Type B pancreatic cell (in vitro differentiated cells): ENCODE results near the gene BCAN. TPM values are rescaled to one million over a fixed set of nuclear protein-coding genes. Genes with fewer than 3 reads are reported as not detected.

ENCODE experiments used
- DNase-seq: peaks from one replicate; pipeline ENCODE4 v3.0.0; 2021; ENCODE audit warnings: mixed read lengths; ENCODE audit not compliant: unreplicated experiment; ENCODE audit errors: extremely low spot score
- H3K27ac Mint-ChIP-seq: 2 replicates; pipeline ENCODE4 v1.8.0; 2021; ENCODE audit warnings: mild to moderate bottlenecking, mixed read lengths
- H3K27me3 Mint-ChIP-seq: 2 replicates; pipeline ENCODE4 v1.8.0; 2021; ENCODE audit warnings: mixed read lengths
- H3K36me3 Mint-ChIP-seq: 2 replicates; pipeline ENCODE4 v1.8.0; 2021; ENCODE audit warnings: mixed read lengths
- H3K4me1 Mint-ChIP-seq: one replicate; pipeline ENCODE4 v1.8.0; 2021; ENCODE audit warnings: mixed read lengths; ENCODE audit not compliant: unreplicated experiment
- H3K4me3 Mint-ChIP-seq: 2 replicates; pipeline ENCODE4 v1.8.0; 2021; ENCODE audit warnings: mild to moderate bottlenecking, mixed read lengths
- H3K9me3 Mint-ChIP-seq: 2 replicates; pipeline ENCODE4 v1.8.0; 2021; ENCODE audit warnings: mixed read lengths
- total RNA-seq: library from RNA; stranded (reverse); gene quantifications from 2 replicates; pipeline ENCODE4 v1.2.1, GENCODE V29; 2021; ENCODE audit warnings: low replicate concordance
- TF ChIP-seq, protein P1 (sequence below): fragments of 200-600 bp; sonication (generic); conservative IDR thresholded peaks from 2 replicates; pipeline ENCODE4 v1.5.0; 2021; ENCODE audit warnings: antibody characterized with exemption, mild to moderate bottlenecking

The BCAN gene
- total RNA-seq, 1 donor from 2014 or later: 12.6 TPM

DNA sequence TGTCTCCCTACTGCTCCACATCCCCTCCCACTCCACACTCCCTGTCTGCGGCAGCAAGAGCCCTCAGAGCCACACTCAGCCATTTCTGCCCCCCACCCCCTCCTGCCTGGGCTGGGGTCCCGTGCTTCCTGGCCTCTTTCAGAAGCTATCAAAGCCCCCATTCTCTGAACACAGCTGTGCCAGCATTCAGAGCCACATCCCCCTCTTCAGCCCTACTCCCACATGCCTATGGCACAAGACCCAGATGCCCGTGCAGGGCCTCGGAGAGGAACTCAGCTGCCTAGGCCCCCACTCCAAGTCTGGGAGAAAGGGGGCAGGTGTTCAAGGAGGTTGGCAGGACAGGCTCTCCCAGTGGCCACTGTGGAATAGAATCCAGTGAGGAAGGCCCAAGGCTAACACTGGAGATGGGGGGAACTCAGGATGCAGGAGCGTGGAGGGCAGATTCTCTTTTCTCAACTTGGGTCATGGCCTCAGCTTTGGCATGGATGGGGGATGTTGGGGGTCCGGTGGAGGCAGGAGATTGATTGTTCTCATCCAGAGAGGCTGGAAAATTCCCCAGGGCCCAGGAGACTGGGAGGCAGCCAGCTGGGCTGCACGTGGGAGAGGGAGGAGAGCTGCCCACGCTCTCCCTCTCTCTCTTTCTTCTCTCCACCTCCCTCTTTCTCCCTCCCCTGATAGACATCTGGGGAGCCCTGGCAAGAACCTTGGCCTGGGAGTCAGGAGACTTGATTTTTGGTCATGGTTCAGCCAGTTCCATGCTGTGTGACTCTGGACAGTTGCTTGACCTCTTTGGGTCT is 3.5 kb upstream of the BCAN start:
- peaks cover 5% of the 10 kb centered on the region for H3K4me1 Mint-ChIP-seq
- H3K27me3 Mint-ChIP-seq: peaks cover 89% of the 10 kb centered on the region
- no peak overlapping the region for H3K27ac Mint-ChIP-seq
- no peak overlapping the region for H3K4me3 Mint-ChIP-seq
- no peaks in the 10 kb centered on the region for H3K9me3 Mint-ChIP-seq
- no peaks in the 10 kb centered on the region for H3K36me3 Mint-ChIP-seq
- no peak for DNase-seq
- TF ChIP-seq, protein P1, sequence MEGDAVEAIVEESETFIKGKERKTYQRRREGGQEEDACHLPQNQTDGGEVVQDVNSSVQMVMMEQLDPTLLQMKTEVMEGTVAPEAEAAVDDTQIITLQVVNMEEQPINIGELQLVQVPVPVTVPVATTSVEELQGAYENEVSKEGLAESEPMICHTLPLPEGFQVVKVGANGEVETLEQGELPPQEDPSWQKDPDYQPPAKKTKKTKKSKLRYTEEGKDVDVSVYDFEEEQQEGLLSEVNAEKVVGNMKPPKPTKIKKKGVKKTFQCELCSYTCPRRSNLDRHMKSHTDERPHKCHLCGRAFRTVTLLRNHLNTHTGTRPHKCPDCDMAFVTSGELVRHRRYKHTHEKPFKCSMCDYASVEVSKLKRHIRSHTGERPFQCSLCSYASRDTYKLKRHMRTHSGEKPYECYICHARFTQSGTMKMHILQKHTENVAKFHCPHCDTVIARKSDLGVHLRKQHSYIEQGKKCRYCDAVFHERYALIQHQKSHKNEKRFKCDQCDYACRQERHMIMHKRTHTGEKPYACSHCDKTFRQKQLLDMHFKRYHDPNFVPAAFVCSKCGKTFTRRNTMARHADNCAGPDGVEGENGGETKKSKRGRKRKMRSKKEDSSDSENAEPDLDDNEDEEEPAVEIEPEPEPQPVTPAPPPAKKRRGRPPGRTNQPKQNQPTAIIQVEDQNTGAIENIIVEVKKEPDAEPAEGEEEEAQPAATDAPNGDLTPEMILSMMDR: no peak

DNA sequence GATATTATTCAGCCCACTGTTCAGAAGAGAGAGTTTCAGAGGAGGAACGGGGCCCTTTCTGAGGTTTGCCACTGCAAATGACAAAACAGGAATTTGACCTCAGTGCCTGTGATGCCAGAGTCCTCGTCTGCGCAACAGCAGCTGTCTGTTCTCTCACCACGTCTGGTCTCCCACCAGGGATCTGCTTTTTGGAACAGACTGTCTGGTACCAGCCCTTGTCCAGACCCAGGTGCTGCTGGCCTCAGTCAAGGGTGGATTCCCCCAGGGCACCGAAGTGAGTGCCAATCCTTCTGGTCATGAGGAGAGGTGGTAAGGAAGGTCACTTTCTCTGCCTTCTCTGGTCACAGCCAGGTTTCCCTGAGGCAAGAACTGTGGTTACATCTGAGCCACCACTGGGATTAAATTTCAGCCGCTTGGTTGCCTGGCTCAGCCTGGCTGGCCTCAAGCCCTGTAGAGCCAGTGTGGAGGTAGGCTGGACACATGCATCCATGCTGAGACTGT is 2.3 kb upstream of the BCAN start:
- H3K4me3 Mint-ChIP-seq: no peak overlapping the region
- no peaks in the 10 kb centered on the region for H3K9me3 Mint-ChIP-seq
- peaks cover 90% of the 10 kb centered on the region for H3K27me3 Mint-ChIP-seq
- H3K27ac Mint-ChIP-seq: no peak overlapping the region
- no peak for DNase-seq
- H3K36me3 Mint-ChIP-seq: no peaks in the 10 kb centered on the region
- TF ChIP-seq, protein P1: no peak
- peaks cover 5% of the 10 kb centered on the region for H3K4me1 Mint-ChIP-seq

GRCh38 chr1:156640842-156641706 is 843 bp upstream of the BCAN start:
- TF ChIP-seq, protein P1: no peak
- H3K27me3 Mint-ChIP-seq: peaks cover 92% of the 10 kb centered on the region
- H3K36me3 Mint-ChIP-seq: no peaks in the 10 kb centered on the region
- no peak for DNase-seq
- H3K4me1 Mint-ChIP-seq: peaks cover 5% of the 10 kb centered on the region
- H3K9me3 Mint-ChIP-seq: no peaks in the 10 kb centered on the region
- H3K4me3 Mint-ChIP-seq: peak overlapping the region; percentile 80
- H3K27ac Mint-ChIP-seq: peak overlapping the region; percentile 11

- Mint-ChIP-seq H3K27me3 (peaks cover 89% of the 10 kb centered on the region), H3K36me3 (no peaks in the 10 kb centered on the region), H3K27ac (no peak overlapping the region), H3K4me3 (peak overlapping the region; percentile 82), H3K4me1 (peaks cover 5% of the 10 kb centered on the region), H3K9me3 (no peaks in the 10 kb centered on the region)
- DNase-seq: no peak
- TF ChIP-seq, protein P1: no peak
Observed at GRCh38 chr1:156642265-156643048, 540 bp downstream of the BCAN start.
